ENCODE data around the gene POU3F1. TPM values are rescaled to one million over a fixed set of nuclear protein-coding genes. Genes with fewer than 3 reads are reported as not detected.
"Not testable (repeated sequence)": the region's sequence is repeated elsewhere in the genome, so short reads cannot be mapped to it uniquely, and the experiment has no call there.

The POU3F1 gene
- total and polyA plus RNA-seq, 4 donors: 0.04 to 0.20 (median 0.17) TPM

GRCh38 chr1:38037221-38037939 is 9.2 kb downstream of the POU3F1 start:
- TF ChIP-seq, protein P1, sequence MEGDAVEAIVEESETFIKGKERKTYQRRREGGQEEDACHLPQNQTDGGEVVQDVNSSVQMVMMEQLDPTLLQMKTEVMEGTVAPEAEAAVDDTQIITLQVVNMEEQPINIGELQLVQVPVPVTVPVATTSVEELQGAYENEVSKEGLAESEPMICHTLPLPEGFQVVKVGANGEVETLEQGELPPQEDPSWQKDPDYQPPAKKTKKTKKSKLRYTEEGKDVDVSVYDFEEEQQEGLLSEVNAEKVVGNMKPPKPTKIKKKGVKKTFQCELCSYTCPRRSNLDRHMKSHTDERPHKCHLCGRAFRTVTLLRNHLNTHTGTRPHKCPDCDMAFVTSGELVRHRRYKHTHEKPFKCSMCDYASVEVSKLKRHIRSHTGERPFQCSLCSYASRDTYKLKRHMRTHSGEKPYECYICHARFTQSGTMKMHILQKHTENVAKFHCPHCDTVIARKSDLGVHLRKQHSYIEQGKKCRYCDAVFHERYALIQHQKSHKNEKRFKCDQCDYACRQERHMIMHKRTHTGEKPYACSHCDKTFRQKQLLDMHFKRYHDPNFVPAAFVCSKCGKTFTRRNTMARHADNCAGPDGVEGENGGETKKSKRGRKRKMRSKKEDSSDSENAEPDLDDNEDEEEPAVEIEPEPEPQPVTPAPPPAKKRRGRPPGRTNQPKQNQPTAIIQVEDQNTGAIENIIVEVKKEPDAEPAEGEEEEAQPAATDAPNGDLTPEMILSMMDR (IDR thresholded peaks at IDR 0.05; ENCODE audit: control extremely low read depth, extremely low read depth): no peak
- H3K27me3 ChIP-seq (ENCODE audit: control insufficient read depth in 3 of 3, insufficient read depth in 3 of 3, low read length in 2 of 3): peaks cover under 1 to 26% (median 14%) of the 10 kb centered on the region in 3 donors
- DNase-seq (no peak), ATAC-seq (ENCODE audit: insufficient read depth, low FRiP score) (no peak)
- no peak overlapping the region for H3K4me3 ChIP-seq
- H3K9ac ChIP-seq (ENCODE audit: insufficient read depth in 1 of 2, low read length in 2 of 2): no peak overlapping the region
- 38 to 43% methylated on average over 5 of the region's 5 CpGs for WGBS, 2 donors
- no peaks in the 10 kb centered on the region for H3K9me3 ChIP-seq (ENCODE audit: control insufficient read depth in 4 of 4, insufficient read depth in 3 of 4, low read length in 3 of 4)
- H3K27ac ChIP-seq (ENCODE audit: low read depth in 1 of 2, low read length in 1 of 2): no peak overlapping the region
- H3K4me1 ChIP-seq (ENCODE audit: control insufficient read depth in 5 of 5, insufficient read depth in 5 of 5, low read length in 5 of 5): peaks cover 0 to 13% (median 0%) of the 10 kb centered on the region in 5 donors
- H3K36me3 ChIP-seq (ENCODE audit: control insufficient read depth in 4 of 4, insufficient read depth in 4 of 4, low read length in 4 of 4): no peaks in the 10 kb centered on the region

DNA sequence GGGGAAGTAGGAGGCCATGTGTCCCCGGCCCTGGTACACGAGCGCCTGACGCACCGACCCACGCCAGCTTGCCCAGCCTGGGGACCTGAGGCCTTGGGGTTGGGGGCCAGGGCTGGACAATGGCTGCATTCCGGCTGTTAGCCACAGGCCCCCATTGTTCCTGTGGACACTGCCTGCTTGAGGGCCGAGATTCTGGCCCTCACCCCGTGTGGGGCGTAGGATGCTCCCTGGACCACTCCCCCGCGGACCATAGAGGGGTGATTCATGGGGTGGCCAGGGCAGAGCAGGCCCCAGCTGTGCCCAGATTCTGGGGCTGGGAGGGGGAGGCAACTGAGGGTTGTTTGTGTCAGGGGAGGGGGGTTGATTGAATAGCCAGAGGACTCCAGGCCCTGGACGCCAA is 11.7 kb downstream of the POU3F1 start:
- H3K4me3 ChIP-seq: no peak overlapping the region
- no peak for ATAC-seq (ENCODE audit: insufficient read depth, low FRiP score)
- no peak for DNase-seq
- peaks cover 0 to 12% (median 4%) of the 10 kb centered on the region in 5 donors for H3K4me1 ChIP-seq (ENCODE audit: control insufficient read depth in 5 of 5, insufficient read depth in 5 of 5, low read length in 5 of 5)
- H3K9ac ChIP-seq (ENCODE audit: insufficient read depth in 1 of 2, low read length in 2 of 2): no peak overlapping the region
- no peaks in the 10 kb centered on the region for H3K9me3 ChIP-seq (ENCODE audit: control insufficient read depth in 4 of 4, insufficient read depth in 3 of 4, low read length in 3 of 4)
- TF ChIP-seq, protein P1 (IDR thresholded peaks at IDR 0.05; ENCODE audit: control extremely low read depth, extremely low read depth): no peak
- H3K27ac ChIP-seq (ENCODE audit: low read depth in 1 of 2, low read length in 1 of 2): no peak overlapping the region
- whole genome bisulfite sequencing, 2 donors: 93 to 95% methylated on average over 13 of the region's 13 CpGs
- H3K36me3 ChIP-seq (ENCODE audit: control insufficient read depth in 4 of 4, insufficient read depth in 4 of 4, low read length in 4 of 4): no peaks in the 10 kb centered on the region
- peaks cover 0 to 5% (median 0%) of the 10 kb centered on the region in 3 donors for H3K27me3 ChIP-seq (ENCODE audit: control insufficient read depth in 3 of 3, insufficient read depth in 3 of 3, low read length in 2 of 3)

- H3K4me1 ChIP-seq (ENCODE audit: control insufficient read depth in 5 of 5, insufficient read depth in 5 of 5, low read length in 5 of 5): peaks cover 2 to 30% (median 11%) of the 10 kb centered on the region in 5 donors
- not testable (repeated sequence) for H3K27me3 ChIP-seq (ENCODE audit: control insufficient read depth in 3 of 3, insufficient read depth in 3 of 3, low read length in 2 of 3); H3K4me3 ChIP-seq; H3K36me3 ChIP-seq (ENCODE audit: control insufficient read depth in 4 of 4, insufficient read depth in 4 of 4, low read length in 4 of 4); H3K9ac ChIP-seq (ENCODE audit: insufficient read depth in 1 of 2, low read length in 2 of 2); DNase-seq; H3K27ac ChIP-seq (ENCODE audit: low read depth in 1 of 2, low read length in 1 of 2); H3K9me3 ChIP-seq (ENCODE audit: control insufficient read depth in 4 of 4, insufficient read depth in 3 of 4, low read length in 3 of 4); ATAC-seq (ENCODE audit: insufficient read depth, low FRiP score)
- 94 to 97% methylated on average over 2 of the region's 2 CpGs for WGBS, 2 donors
Measured at GRCh38 chr1:38032992-38033391, 13.6 kb downstream of the POU3F1 start.

- TF ChIP-seq, protein P1 (IDR thresholded peaks at IDR 0.05; ENCODE audit: control extremely low read depth, extremely low read depth): no peak
- no peak overlapping the region for H3K4me3 ChIP-seq
- H3K36me3 ChIP-seq (ENCODE audit: control insufficient read depth in 4 of 4, insufficient read depth in 4 of 4, low read length in 4 of 4): peaks cover 0 to 3% (median 0%) of the 10 kb centered on the region in 4 donors
- WGBS, 2 donors: 71 to 87% methylated on average over 4 of the region's 4 CpGs
- no peak overlapping the region for H3K9ac ChIP-seq (ENCODE audit: insufficient read depth in 1 of 2, low read length in 2 of 2)
- no peak overlapping the region for H3K27ac ChIP-seq (ENCODE audit: low read depth in 1 of 2, low read length in 1 of 2)
- ATAC-seq (ENCODE audit: insufficient read depth, low FRiP score) (no peak), DNase-seq (no peak)
- no peaks in the 10 kb centered on the region for H3K27me3 ChIP-seq (ENCODE audit: control insufficient read depth in 3 of 3, insufficient read depth in 3 of 3, low read length in 2 of 3)
- H3K9me3 ChIP-seq (ENCODE audit: control insufficient read depth in 4 of 4, insufficient read depth in 3 of 4, low read length in 3 of 4): no peaks in the 10 kb centered on the region
- H3K4me1 ChIP-seq (ENCODE audit: control insufficient read depth in 5 of 5, insufficient read depth in 5 of 5, low read length in 5 of 5): peaks cover 2 to 30% (median 11%) of the 10 kb centered on the region in 5 donors
Measured at GRCh38 chr1:38031513-38031866, 15.1 kb downstream of the POU3F1 start.

Data from lung (tissue), 12 donors.